Vagina (tissue), 2 donors: Measurements from ENCODE around the gene TLCD1.

Experiments
- POLR2A ChIP-seq, 2 donors: fragments of 450-650 bp; IDR thresholded peaks; one replicate each; pipeline ENCODE4 v1.6.1; 2017; ENCODE audit warnings: antibody characterized with exemption in 2 of 2, mild to moderate bottlenecking in 2 of 2, moderate library complexity in 2 of 2
- TF ChIP-seq, protein P1 (sequence below), 3 experiments: fragments of 450-650 bp in 2 of 3; fragments of 200-600 bp in 1 of 3; sonication (generic) in 1 of 3; IDR thresholded peaks; one replicate each; pipeline ENCODE4 v1.5.1; 2017 to 2019; ENCODE audit warnings: antibody characterized with exemption in 3 of 3, mild to moderate bottlenecking in 2 of 3, moderate library complexity in 2 of 3

DNA sequence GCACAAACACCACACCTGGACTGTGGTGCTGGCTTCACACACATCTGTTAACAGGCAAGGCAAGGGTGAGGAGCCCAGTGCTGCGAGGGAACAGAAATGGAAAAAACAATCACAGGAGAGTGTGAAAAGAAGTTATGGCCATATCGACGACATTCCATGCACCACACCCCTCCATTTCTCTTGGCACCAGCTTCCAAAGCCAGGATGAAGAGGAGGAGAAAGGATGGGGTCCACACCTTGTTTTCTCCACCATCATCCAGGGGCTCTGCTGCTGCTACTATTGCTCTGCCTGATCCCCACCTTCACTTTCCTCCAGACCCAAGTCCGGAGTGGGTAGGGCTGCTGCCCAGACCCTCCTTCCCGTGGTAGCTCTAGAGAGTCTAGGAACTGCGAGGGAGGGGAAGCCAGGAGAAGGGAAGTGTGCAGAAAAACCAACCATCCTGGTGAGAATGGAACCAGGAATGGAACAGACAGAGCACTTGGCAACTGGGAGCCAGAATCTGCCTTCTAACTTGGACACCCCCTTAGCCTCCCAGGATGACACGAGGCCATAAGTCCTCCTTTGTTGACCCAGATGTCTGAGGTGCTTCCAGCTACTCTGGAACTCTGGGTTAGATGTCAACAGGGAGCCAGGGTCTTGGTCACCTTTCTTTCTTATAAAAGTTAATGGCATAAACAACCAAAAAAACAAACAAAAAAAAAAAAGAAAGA lies 13.2 kb downstream of the TLCD1 start:
- TF ChIP-seq, protein P1, sequence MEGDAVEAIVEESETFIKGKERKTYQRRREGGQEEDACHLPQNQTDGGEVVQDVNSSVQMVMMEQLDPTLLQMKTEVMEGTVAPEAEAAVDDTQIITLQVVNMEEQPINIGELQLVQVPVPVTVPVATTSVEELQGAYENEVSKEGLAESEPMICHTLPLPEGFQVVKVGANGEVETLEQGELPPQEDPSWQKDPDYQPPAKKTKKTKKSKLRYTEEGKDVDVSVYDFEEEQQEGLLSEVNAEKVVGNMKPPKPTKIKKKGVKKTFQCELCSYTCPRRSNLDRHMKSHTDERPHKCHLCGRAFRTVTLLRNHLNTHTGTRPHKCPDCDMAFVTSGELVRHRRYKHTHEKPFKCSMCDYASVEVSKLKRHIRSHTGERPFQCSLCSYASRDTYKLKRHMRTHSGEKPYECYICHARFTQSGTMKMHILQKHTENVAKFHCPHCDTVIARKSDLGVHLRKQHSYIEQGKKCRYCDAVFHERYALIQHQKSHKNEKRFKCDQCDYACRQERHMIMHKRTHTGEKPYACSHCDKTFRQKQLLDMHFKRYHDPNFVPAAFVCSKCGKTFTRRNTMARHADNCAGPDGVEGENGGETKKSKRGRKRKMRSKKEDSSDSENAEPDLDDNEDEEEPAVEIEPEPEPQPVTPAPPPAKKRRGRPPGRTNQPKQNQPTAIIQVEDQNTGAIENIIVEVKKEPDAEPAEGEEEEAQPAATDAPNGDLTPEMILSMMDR (IDR thresholded peaks at IDR 0.05) = no peak
- TF ChIP-seq POLR2A (IDR thresholded peaks at IDR 0.05) = no peak
